ENCODE measurements around the gene SERPINB10.

SERPINB10 gene

DNA sequence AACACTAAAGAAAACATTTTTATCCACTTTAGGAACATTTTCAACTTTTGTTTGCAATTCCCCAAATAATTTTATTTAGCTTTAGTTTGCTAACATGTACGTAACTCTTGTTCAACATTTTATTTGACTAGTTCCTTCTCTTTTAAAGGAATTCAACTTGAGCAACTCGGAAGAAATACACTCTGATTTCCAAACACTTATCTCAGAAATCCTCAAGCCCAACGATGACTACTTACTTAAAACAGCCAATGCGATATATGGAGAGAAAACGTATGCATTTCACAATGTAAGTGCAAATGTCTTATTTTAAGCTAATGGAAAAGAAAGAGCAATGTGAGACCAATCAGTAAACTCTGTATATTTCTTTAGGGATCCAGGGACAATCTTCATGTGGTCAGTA lies 10.1 kb downstream of the SERPINB10 start:
- H3K36me3 ChIP-seq (replicated peaks; ENCODE audit: insufficient read depth, low read length) = no peaks in the 10 kb centered on the region
- H3K4me2 ChIP-seq (ENCODE audit: low read depth, low read length) = no peak overlapping the region
- no peaks in the 10 kb centered on the region for H3K79me2 ChIP-seq (ENCODE audit: low read length)
- TF ChIP-seq EZH2 (optimal IDR thresholded peaks at IDR 0.05; ENCODE audit: low read depth, low read length) = no peak
- no peak for TF ChIP-seq EZH2phosphoT487 (IDR thresholded peaks at IDR 0.05; ENCODE audit: low read length)
- TF ChIP-seq CTCF (IDR thresholded peaks at IDR 0.05; ENCODE audit: low read length) = no peak
- H3K9me2 ChIP-seq (replicated peaks; ENCODE audit: insufficient read depth, low read length) = no peaks in the 10 kb centered on the region
- no peak overlapping the region for H2AFZ ChIP-seq (ENCODE audit: low read length)
- H3K27me3 ChIP-seq (replicated peaks; ENCODE audit: insufficient read depth, low read length) = no peaks in the 10 kb centered on the region
- H3K4me1 ChIP-seq (ENCODE audit: low read length) = no peaks in the 10 kb centered on the region
- no peak overlapping the region for H3K27ac ChIP-seq (ENCODE audit: low read length)
- no peak overlapping the region for H3K9ac ChIP-seq (ENCODE audit: low read length)
- H3F3A ChIP-seq (ENCODE audit: insufficient read depth, low read length) = no peaks in the 10 kb centered on the region
- no peak overlapping the region for H3K4me3 ChIP-seq (ENCODE audit: low read length)
- no peaks in the 10 kb centered on the region for H4K20me1 ChIP-seq (ENCODE audit: insufficient read depth, low read length)
- DNase-seq = no peak
- no peaks in the 10 kb centered on the region for H3K9me3 ChIP-seq (replicated peaks; ENCODE audit: insufficient read depth, low read length)

GRCh38 chr18:63922049-63922448 lies 14.3 kb downstream of the SERPINB10 start:
- H2AFZ ChIP-seq (ENCODE audit: low read length) = no peak overlapping the region
- H3F3A ChIP-seq (ENCODE audit: insufficient read depth, low read length) = no peaks in the 10 kb centered on the region
- no peaks in the 10 kb centered on the region for H3K27me3 ChIP-seq (replicated peaks; ENCODE audit: insufficient read depth, low read length)
- H3K27ac ChIP-seq (ENCODE audit: low read length) = no peak overlapping the region
- no peaks in the 10 kb centered on the region for H3K9me2 ChIP-seq (replicated peaks; ENCODE audit: insufficient read depth, low read length)
- H3K9me3 ChIP-seq (replicated peaks; ENCODE audit: insufficient read depth, low read length) = no peaks in the 10 kb centered on the region
- no peak for DNase-seq
- H4K20me1 ChIP-seq (ENCODE audit: insufficient read depth, low read length) = no peaks in the 10 kb centered on the region
- H3K4me1 ChIP-seq (ENCODE audit: low read length) = no peaks in the 10 kb centered on the region
- no peaks in the 10 kb centered on the region for H3K79me2 ChIP-seq (ENCODE audit: low read length)
- H3K4me2 ChIP-seq (ENCODE audit: low read depth, low read length) = no peak overlapping the region
- H3K4me3 ChIP-seq (ENCODE audit: low read length) = no peak overlapping the region
- TF ChIP-seq CTCF (IDR thresholded peaks at IDR 0.05; ENCODE audit: low read length) (no peak), EZH2 (optimal IDR thresholded peaks at IDR 0.05; ENCODE audit: low read depth, low read length) (no peak), EZH2phosphoT487 (IDR thresholded peaks at IDR 0.05; ENCODE audit: low read length) (no peak)
- H3K9ac ChIP-seq (ENCODE audit: low read length) = no peak overlapping the region
- no peaks in the 10 kb centered on the region for H3K36me3 ChIP-seq (replicated peaks; ENCODE audit: insufficient read depth, low read length)

DNA sequence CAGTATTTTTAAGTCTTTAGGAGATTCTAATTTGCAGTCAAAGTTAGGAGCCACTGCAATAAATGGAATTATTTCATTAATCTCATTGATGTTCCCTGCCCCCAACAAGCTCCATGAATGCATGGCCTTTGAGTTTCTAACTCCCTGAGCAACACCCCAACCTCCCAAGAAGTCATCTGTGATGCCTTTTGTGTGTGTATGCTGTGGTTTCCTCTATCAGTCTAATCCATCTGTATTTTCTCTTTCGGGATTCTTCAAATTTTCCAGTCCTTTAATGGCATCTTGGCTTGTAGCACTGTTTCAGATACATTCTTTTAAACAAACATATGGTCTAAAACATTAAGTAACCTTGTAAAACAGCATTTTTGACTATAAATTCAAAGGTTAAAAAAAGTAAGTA lies 16.8 kb downstream of the SERPINB10 start:
- no peak for DNase-seq
- TF ChIP-seq EZH2phosphoT487 (IDR thresholded peaks at IDR 0.05; ENCODE audit: low read length) = no peak
- no peak for TF ChIP-seq EZH2 (optimal IDR thresholded peaks at IDR 0.05; ENCODE audit: low read depth, low read length)
- TF ChIP-seq CTCF (IDR thresholded peaks at IDR 0.05; ENCODE audit: low read length) = no peak
- no peaks in the 10 kb centered on the region for H4K20me1 ChIP-seq (ENCODE audit: insufficient read depth, low read length)

More for the DNA sequence above, 16.8 kb downstream of the SERPINB10 start:
- no peaks in the 10 kb centered on the region; the same call in 1 of the 2 replicates for H3K9me3 ChIP-seq (replicated peaks; ENCODE audit: insufficient read depth, low read length)
- H3K27ac ChIP-seq (ENCODE audit: low read length) = no peak overlapping the region
- H3K4me3 ChIP-seq (ENCODE audit: low read length) = no peak overlapping the region
- no peaks in the 10 kb centered on the region for H3K79me2 ChIP-seq (ENCODE audit: low read length)
- H3K36me3 ChIP-seq (replicated peaks; ENCODE audit: insufficient read depth, low read length) = no peaks in the 10 kb centered on the region
- H3K4me2 ChIP-seq (ENCODE audit: low read depth, low read length) = no peak overlapping the region
- H3K9me2 ChIP-seq (replicated peaks; ENCODE audit: insufficient read depth, low read length) = no peaks in the 10 kb centered on the region
- H3K9ac ChIP-seq (ENCODE audit: low read length) = no peak overlapping the region
- H3K27me3 ChIP-seq (replicated peaks; ENCODE audit: insufficient read depth, low read length) = no peaks in the 10 kb centered on the region
- no peak overlapping the region for H2AFZ ChIP-seq (ENCODE audit: low read length)
- H3F3A ChIP-seq (ENCODE audit: insufficient read depth, low read length) = no peaks in the 10 kb centered on the region
- H3K4me1 ChIP-seq (ENCODE audit: low read length) = no peaks in the 10 kb centered on the region
